NCI-H2227 (cell line): ENCODE results near the gene HUNK.
"Not testable (repeated sequence)": the region's sequence is repeated elsewhere in the genome, so short reads cannot be mapped to it uniquely, and the experiment has no call there.

Source experiments
- DNase-seq: peaks from one replicate; lab custom pipeline; 2025; ENCODE audit not compliant: unreplicated experiment; lab: John Stamatoyannopoulos, UW

Gene HUNK

DNA sequence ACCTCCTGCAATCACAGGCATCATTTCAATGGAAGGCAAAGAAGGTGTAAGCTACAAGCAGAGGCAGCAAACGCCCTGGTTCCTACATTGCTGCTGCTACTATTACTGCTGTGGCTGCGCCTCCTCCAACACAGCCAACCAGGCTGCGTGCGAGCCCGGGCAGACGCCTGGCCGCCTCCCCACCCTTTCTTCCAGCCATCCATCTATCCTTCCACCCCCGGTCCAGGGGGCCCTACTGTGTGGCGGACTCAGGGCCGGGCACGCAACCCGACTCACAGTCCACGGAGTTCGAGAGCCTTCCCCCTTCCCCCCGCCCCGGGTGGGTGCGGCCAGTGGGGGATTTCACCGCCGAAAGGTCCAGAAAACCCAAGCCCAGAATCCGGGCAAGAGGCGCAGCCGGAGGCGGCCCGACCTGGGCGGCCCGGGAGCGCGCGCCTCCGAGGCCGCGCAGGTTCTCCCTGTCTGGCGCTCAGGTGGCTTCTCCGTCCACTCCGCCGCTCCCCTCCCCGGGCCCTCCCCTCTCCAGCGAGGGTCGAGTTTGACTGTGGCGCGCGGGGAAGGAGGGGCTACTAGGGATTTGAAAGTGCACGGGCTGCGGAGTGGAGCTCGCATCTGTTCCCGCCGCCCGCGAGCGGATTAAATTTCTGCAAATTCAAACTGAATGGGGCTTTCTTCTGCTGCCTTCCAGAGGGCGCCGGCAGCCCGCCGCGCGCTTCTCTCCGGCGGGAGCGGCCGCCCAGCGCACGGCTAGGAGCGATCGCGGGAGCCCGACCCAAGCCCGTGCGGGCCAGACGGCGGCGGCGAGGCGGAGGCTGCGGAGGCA lies at the start of gene HUNK:
Gene HUNK (plus strand): TSS at position 569 of the 823 bp plus-strand sequence. CDS start 655 bp downstream, outside the sequence.
- peak; percentile 87 for DNase-seq

DNA sequence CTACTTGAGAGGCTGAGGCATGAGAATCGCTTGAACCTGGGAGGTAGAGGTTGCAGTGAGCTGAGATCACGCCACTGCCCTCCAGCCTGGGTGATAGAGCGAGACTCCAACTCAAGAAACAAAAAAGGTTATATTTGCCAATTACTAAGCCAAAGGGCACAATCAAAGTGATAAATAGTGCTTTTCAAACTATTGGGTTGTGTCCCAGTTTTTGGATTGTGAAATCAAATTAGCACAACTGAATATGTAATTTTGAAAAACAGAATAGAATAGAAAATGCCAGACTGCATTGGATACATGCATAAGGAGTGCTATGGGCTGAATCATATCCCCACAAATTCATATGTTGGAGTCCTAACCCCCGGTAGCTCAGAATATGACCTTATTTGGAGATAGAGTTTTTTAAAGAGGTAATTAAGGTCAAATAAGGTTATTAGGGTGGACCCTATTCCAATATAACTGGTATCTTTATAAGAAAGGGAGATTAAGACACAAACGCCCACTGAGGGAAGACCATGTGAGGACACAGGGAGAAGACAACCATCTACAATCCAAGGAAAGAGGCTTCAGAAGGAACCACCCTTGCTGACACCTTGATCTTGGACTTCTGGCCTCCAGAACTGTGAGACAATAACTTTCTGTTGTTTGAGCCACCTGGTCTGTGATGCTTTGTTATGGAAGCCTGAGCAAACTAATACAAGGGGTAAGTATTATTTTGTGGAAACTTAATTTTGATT lies 42.9 kb upstream of the HUNK start:
- DNase-seq, result no peak

DNA sequence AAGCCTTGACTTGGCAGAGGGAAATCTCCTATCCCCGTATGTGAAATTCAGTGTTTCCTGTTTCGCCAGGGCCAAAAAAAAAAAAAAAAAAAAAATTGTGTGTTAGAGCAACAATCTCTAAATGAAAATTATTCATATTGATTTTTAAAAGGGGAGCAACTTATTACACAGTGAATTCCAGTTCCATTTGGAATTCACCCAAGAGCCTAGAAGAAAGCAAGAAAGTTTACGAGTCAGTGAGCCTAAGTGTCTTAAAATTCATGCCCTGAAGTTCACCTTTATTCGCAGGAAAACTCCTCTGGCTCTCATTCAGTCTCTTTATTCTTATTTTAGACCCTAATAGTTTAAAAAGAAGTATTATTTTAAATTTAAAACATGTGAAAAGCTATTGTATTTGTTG lies 42.1 kb upstream of the HUNK start:
- DNase-seq, result no peak

DNA sequence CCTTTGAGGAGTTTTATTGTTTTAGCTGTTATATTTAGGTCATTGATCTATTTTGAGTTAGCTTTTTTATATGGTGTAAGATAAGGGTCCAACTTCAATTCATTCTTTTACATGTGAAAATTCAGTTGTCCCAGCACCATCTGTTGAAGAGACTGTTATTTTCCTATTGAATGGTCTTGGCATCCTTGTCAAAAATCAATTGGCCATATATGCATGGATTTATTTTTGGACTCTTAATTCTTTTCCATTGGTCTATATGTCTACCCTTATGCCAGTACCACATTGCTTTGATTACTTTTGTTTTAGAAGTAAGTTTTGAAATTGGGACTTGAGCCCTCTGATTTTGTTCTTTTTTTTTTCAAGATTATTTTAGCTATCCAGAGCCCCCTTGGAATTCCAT lies 35.8 kb upstream of the HUNK start:
- no peak for DNase-seq

DNA sequence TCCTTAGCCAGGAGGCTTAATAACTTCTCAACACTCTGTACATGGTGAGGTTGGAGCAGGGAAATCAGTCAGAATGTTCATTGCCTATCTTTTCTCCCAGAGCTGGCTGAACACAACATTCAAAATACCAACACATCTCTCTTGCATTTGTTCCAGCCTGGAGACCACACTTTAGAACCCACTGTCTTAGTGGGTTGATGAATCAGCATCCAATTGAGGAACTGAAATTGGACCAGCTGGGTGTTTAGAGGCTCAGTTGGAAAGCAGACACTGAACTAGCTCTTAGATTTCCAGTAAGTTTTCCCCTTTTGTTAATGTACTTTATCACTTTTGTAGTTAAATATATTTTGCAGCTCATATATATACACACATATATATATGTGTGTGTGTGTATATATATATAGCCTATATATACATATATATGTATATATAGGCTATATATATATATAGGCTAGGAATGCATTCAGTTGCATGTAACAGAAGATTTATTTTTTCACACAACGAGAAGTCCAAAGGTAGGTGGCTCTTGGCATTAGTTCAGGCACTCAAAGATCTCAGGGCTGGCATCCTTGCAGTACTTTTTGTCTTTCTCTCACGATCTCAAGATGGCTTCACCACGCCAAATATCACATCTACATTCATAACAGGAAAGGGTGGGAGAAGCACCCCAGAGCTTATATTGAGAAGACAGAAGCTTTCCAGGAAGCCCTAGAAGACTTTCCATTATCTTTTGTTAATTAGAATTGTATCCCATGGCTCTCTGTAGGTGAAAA lies 35.0 kb upstream of the HUNK start:
- DNase-seq, result no peak

DNA sequence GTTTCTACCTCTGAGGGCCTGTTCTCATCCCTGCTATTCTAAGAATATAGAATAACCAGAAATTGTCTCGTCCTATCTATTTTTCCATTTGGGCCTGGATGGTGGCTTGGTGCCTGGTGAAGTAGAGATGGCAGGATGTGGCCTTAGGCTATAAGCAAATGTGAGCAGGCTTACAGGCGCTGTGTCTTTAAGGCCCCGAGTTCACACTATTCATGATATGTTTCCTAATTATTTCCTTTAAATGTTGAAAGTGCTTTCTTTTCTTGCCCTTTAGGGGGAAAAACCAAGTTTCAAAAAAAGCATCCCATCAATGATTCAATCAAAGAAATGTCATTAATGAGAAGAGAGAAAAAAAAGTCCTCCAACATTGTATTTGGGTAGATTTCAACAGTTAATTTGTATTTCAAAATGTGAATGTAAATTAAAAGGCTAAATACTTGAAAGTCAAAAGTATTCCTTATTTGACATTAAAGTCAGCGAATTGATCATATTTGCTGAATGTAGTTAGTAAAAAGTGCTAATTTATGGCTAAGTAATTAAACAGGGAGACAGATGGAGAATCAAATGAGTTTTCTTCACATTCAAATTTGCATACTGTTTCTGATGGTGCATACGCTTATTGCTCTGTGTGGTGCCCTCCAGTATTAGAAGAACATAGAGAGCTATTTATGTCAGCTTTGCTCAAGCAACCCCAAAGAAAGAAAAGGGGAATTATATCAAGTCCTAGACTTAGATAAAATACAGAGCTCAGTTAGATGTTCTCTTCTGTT lies 34.0 kb upstream of the HUNK start:
- DNase-seq, result no peak

DNA sequence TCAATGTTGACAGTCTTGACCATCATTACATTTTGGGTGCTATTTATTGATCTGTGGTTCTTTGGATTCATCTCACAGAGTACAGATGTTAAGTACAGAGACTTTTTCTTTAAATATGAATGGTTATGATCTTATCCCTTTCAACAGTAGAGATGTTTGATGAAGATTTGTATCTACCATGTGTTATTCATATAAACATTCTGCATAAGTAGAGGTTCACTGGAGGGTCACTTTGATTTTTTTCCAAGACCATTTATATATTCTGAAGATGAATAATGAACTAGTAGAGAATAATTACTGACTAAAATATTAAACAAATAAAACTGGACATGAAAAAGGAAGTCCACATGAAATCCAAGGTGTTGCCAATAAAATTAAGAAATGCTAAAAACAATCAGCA lies 28.6 kb upstream of the HUNK start:
- DNase-seq, result no peak

DNA sequence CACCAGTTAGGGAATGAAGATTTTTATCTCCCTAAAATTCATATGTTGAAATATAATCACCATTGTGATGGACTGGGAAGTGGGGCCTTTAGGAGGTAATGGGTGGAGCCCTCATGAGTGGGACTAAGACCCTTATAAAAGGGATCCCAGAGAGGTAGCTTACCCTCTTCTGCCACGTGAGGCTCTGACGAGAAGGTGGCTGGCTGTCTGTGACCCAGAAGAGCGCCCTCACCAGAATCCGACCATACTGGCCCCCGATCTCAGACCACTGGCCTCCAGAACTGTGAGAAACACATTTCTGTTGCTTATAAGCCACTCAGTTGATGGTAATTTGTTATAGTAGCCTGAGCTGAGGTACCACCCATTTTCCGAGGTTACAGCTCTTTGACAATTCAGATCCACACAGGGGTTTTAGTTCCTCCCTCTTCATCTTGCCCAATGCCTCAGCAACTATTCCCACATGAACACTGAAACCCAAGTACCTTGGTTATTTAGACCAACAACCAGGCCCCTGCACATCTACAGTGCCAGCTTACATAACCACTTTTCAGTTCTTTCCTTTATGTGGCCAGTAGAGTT lies 27.6 kb upstream of the HUNK start:
- no peak for DNase-seq

DNA sequence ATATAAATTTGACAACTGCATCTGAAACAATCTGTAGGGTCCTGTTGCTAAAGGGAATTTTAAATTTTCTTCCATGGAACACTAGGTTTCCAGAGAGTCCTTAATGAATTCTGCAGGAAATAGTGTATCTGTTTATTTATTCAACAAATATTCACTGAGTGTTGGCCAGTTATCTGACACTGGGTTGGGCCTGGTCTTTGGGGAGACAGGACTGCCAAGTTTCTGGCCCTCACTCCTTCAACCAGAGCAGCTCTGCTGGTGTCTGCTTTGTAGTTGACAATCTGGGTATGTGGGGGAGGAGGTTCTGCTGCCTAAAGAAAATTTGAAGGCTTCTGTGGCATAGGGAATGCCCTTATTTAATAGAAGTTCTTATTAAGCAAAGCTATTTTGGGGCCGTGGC lies 26.1 kb upstream of the HUNK start:
- DNase-seq, result no peak

DNA sequence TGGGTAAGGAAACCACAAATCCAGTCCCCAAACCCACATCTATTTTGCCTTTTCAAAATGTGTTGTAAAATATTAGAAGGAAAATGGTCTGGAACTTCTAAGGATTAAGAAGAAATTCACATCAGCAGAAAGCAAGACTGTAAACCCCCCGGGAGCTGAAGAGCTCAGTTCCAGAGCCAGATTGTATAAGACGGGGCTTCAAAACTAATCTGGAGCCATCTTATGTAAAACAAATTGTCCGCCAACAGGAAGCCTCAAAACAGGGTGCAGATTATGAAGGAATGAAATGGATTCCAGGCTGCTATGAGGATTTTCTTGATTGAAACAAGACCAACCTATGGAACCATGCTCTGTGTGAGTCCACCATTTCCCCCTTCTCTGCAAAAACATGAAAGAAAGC lies 25.1 kb upstream of the HUNK start:
- no peak for DNase-seq

DNA sequence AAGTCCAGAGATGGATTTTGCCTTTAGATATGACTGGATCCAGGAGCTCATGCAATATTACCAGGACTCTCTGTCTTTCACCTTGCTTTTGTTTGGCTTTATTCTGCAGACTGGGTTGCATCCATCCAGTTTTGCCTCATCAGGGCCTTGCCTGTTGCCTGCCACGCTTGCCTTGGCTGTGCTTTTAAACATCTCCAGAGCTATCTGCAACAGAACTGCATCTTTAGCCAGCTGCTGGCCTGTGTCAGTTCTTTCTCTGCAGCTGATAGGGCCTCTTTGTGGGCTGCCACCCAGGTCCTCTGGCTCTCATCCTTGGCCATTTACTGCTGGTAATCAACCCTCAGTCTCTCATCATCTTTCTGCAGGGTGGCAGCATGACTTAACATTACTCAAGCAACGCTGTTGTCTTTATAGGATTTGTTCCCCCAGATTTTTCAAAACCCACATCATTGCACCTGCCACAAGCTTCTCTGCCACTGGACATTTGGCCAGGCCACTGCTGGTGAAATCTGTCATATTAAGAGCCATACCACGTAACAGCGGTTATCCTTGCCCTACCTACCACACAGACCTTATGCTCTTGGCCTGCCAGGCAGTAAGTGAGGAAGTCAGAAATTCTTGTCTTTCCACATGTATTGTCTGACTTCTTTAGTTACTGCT lies 24.4 kb upstream of the HUNK start:
- no peak for DNase-seq

DNA sequence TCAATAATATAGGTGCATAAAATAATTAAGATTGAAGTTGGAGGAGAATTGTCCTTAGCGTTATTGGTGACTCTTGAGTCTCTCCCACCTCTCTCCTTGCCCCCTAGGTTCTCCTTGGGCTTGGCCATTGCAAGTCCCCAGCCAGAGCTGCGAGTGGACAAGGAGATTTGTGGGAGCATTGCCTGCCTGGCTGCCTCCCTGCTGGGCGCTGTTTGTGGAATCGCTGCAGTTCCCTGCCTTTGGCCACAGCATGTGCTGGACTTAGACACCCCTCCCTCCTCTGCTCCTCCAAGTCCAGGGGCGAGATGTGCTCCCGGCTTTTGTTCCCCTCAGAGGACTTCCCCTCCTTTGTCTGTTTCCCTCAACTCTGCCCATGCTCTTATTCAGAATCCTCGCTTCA lies 21.9 kb upstream of the HUNK start:
- DNase-seq, result no peak

DNA sequence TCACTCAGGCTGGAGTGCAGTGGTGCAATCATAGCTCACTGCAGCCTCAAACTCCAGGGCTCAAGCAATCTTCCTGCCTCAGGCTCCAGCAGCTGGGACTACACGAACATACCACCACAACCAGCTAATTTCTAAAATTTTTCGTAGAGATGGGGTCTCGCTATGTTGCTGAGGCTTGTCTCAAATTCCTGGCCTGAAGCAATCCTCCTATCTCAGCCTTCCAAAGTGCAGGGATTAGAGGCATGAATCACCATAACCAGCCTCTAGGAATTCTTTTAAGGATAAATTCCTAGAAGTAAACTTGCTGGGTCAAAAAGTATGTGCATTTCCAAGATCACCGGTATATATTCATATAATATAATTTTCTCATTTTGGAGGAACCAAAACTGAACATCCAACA lies 17.6 kb upstream of the HUNK start:
- DNase-seq, result no peak

DNA sequence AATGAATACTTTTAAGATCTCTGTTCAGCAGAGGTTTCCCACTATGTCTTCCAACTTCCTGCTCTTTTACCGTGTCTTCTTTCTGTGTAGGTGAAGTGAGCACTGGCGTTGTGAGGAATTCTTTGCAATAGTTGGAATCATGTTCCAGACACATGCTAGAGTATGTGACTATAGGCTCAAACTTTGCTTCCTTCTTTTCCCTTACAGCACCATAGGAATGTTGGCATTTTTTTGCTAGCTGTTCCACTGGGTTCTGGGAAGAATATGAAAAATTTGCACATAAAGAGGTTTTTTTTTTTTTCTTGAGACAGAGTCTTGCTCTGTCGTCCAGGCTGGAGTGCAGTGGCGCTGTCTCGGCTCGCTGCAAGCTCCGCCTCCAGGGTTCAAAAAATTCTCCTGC lies 15.7 kb upstream of the HUNK start:
- no peak for DNase-seq

DNA sequence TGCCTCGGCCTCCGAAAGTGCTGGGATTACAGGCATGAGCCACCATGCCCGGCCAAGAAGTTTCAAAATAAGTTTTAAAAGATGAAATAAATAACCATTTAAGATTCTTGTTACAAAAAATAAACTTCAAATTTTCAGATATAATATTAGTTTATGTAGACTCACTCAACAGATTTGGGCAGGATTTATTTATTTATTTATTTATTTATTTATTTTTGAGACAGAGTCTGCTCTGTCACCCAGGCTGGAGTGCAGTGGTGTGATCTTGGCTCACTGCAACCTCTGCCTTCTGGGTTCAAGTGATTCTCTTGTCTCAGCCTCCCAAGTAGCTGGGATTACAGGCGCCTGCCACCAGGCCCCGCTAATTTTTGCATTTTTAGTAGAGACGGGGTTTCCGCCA lies 15.2 kb upstream of the HUNK start:
- DNase-seq, result not testable (repeated sequence)

DNA sequence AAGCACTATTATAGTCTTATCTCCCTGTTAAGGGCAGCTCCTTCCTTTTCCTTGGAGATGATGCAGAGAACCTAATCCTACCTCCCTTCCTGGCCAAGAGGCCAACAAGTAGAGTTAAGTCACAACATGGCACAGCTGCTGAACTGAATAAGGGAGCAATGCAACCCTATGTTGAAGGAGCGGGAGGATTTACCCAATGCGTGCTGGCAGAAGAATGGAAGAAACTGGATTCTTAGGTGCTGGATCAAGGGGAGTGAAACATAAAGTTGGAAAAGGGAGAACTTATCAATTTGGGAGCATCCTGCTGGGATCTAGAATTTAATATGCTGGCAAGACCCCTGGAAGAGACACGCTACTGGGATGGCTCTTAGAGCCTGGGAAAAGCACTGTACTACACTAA lies 12.0 kb upstream of the HUNK start:
- DNase-seq, result no peak

DNA sequence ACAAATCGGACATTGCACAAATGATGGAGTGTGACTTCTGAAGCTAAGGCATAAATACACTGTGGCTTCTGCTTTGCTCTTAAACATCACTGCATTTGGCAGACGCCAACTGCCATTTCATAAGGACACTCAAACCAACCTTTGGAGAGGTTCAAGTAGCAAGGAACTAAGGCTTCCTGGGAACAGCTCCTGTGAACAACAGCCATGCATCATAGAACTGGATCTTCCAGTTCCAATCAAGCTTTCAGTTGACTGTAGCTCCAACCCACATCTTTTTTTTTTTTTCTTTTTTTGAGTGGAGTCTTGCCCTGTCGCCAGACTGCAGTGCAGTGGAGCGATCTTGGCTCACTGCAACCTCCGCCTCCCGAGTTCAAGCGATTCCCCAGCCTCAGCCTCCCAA lies 10.7 kb upstream of the HUNK start:
- no peak for DNase-seq

DNA sequence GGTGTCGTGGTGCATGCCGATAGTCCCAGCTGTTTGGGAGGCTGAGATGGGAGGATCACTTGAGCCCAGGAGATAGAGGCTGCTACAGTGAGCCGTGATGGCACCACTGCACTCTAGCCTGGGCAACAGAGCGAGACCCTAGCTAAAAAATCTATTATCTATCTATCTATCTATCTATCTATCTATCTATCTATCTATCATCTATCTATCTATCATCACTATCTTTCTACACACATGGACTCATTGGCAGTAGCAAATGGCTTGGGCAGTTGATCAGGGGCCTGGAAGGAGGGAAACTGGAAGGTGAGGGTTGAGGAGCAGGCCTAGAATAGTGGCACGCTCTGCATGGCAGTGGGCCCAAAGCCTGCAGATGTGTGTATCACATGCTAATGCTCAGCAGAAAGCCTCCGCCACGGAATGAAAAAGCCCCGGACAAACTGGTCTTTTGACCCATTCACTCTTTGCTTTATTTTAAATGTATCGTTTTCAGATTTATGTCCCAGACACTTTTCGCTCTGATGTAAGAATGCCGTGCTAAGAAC lies 7.3 kb upstream of the HUNK start:
- no peak for DNase-seq

DNA sequence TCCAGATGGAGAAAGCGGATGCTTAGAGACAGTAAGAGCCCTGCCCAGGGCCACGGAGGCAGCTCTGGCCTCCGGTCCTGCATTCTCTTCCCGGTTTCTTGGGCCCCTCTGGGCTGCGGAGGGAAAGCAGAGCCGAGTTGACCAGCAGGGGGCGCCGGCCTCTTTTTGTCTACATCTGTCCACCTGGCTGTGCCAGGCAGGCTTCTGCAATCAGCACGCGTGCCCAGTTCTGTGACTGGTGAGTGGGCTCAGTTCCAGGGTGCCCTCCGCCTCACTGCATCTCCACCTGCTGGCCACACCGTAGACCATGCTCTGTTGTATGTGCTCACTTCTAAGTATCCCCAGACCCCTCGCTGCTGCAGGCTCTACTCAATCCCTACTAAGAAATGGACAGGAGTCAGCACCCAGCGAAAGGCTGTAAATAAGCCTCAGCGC lies 6.7 kb upstream of the HUNK start:
- peak; percentile 90 for DNase-seq

DNA sequence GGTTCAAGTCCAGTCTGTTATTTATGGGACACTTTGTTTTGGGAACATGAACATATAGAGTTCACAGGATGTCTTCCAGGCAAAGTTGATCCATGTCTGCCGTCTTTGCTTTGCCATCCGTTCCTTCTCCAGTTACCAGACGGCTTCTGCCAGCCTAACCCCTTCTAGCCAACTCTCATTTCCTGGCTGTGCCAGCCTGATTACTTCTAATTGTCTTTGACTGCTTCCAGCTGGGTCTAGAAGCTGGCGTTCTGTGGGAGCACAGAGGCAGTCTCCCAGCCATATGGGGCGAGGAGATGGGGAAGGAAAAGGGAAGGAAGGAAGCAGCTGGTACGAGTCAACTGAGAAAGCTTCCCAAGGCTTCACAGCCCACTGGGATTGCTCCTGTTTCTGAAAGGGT lies 3.1 kb upstream of the HUNK start:
- no peak for DNase-seq
